Transverse colon (tissue), 3 donors: ENCODE measurements around the gene FBN3.

Experiments
- CTCF ChIP-seq, 5 experiments: fragments of 200-600 bp in 3 of 5; fragments of 450-650 bp in 2 of 5; sonication (generic) in 3 of 5; IDR thresholded peaks; 1 replicate in 2 of 5; 2 replicates in 3 of 5; pipeline ENCODE4 v1.5.1; 2016 to 2017; ENCODE audit warnings: antibody characterized with exemption in 5 of 5, inconsistent platforms in 3 of 5, mild to moderate bottlenecking in 2 of 5, moderate library complexity in 1 of 5
- POLR2A ChIP-seq: fragments of 450-650 bp; IDR thresholded peaks from one replicate; pipeline ENCODE4 v1.6.1; 2016; ENCODE audit warnings: antibody characterized with exemption, mild to moderate bottlenecking, moderate library complexity

- TF ChIP-seq POLR2A (no peak), CTCF (IDR thresholded peaks at IDR 0.05) (no peak)
Observed at GRCh38 chr19:8075158-8076074, 74.0 kb downstream of the FBN3 start.
